ENCODE data around the gene BUD23. TPM values are rescaled to one million over a fixed set of nuclear protein-coding genes. Genes with fewer than 3 reads are reported as not detected.

The BUD23 gene
- total RNA-seq, 2 donors from 2014 or later = 58.9 to 60.9 TPM

GRCh38 chr7:73722785-73723184 is 39.4 kb downstream of the BUD23 start:
- H3K4me3 ChIP-seq = no peak overlapping the region
- H3K4me1 ChIP-seq = peaks cover 0 to 22% of the 10 kb centered on the region in 2 donors
- no peak for DNase-seq (ENCODE audit: low spot score)
- H3K27me3 ChIP-seq = no peaks in the 10 kb centered on the region
- no peaks in the 10 kb centered on the region for H3K9me3 ChIP-seq
- no peak overlapping the region for H3K27ac ChIP-seq
- H3K36me3 ChIP-seq = no peaks in the 10 kb centered on the region
- no peak for TF ChIP-seq CTCF (IDR thresholded peaks at IDR 0.05)

- peaks cover 0 to 12% of the 10 kb centered on the region in 2 donors for H3K4me1 ChIP-seq
- H3K4me3 ChIP-seq = no peak overlapping the region
- TF ChIP-seq CTCF (IDR thresholded peaks at IDR 0.05) = no peak
- no peaks in the 10 kb centered on the region for H3K27me3 ChIP-seq
- no peaks in the 10 kb centered on the region for H3K36me3 ChIP-seq
- no peak overlapping the region for H3K27ac ChIP-seq
- H3K9me3 ChIP-seq = no peaks in the 10 kb centered on the region
- no peak for DNase-seq (ENCODE audit: low spot score)
Observed at GRCh38 chr7:73723813-73724212, 40.4 kb downstream of the BUD23 start.

- TF ChIP-seq CTCF (IDR thresholded peaks at IDR 0.05) = no peak
- no peak for DNase-seq (ENCODE audit: low spot score)
- no peaks in the 10 kb centered on the region for H3K4me1 ChIP-seq
- H3K36me3 ChIP-seq = no peaks in the 10 kb centered on the region
- no peak overlapping the region for H3K27ac ChIP-seq
- no peak overlapping the region for H3K4me3 ChIP-seq
- no peaks in the 10 kb centered on the region for H3K27me3 ChIP-seq
- H3K9me3 ChIP-seq = no peaks in the 10 kb centered on the region
Observed at GRCh38 chr7:73726083-73726466, 42.7 kb downstream of the BUD23 start.

- H3K9me3 ChIP-seq = no peaks in the 10 kb centered on the region
- H3K27me3 ChIP-seq = no peaks in the 10 kb centered on the region
- TF ChIP-seq CTCF (IDR thresholded peaks at IDR 0.05) = no peak
- H3K36me3 ChIP-seq = no peaks in the 10 kb centered on the region
- no peak overlapping the region for H3K27ac ChIP-seq
- no peaks in the 10 kb centered on the region for H3K4me1 ChIP-seq
- DNase-seq (ENCODE audit: low spot score) = no peak
- H3K4me3 ChIP-seq = no peak overlapping the region
Observed at GRCh38 chr7:73727952-73728351, 44.6 kb downstream of the BUD23 start.

GRCh38 chr7:73728551-73728950 is 45.2 kb downstream of the BUD23 start:
- DNase-seq (ENCODE audit: low spot score) = no peak
- Histone ChIP-seq H3K4me3 (no peak overlapping the region), H3K9me3 (no peaks in the 10 kb centered on the region), H3K36me3 (no peaks in the 10 kb centered on the region), H3K4me1 (no peaks in the 10 kb centered on the region), H3K27ac (no peak overlapping the region), H3K27me3 (no peaks in the 10 kb centered on the region)
- no peak for TF ChIP-seq CTCF (IDR thresholded peaks at IDR 0.05)

GRCh38 chr7:73730485-73730884 is 47.1 kb downstream of the BUD23 start:
- peaks cover 3% of the 10 kb centered on the region for H3K36me3 ChIP-seq
- H3K27me3 ChIP-seq = no peaks in the 10 kb centered on the region
- no peaks in the 10 kb centered on the region for H3K9me3 ChIP-seq
- no peaks in the 10 kb centered on the region for H3K4me1 ChIP-seq
- TF ChIP-seq CTCF (IDR thresholded peaks at IDR 0.05) = no peak
- no peak overlapping the region for H3K27ac ChIP-seq
- no peak for DNase-seq (ENCODE audit: low spot score)
- no peak overlapping the region for H3K4me3 ChIP-seq

All from right atrium auricular region (tissue), 2 donors.